Inflammatory macrophage treated with lipopolysaccharide for 1 hour (primary cell): Measurements from ENCODE around the gene DNAAF1.

Experiments
- DNase-seq, 2 donors: peaks; one replicate each; pipeline ENCODE4 v3.0.0-alpha.2; 2020 to 2022

The DNAAF1 gene

DNA sequence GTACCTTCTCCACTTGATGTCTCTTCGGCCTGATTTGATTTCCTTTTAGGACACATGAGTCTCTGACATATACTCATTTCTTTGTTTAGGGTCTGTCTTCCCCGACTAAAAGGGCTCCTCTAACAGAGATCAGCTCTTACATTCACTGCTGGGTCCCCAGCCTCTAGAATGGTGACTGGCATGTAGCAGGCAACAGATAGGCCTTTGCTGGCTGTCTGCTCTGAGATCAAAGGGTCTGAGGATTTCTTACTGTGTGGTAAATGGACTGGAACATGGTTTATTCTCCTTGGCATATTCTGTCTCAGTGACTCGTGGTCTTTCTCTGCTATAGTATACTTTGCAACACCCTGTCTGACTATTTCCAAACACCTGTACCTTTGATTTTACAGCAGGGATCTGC, 16.7 kb downstream of the DNAAF1 start:
- DNase-seq, result no peak

DNA sequence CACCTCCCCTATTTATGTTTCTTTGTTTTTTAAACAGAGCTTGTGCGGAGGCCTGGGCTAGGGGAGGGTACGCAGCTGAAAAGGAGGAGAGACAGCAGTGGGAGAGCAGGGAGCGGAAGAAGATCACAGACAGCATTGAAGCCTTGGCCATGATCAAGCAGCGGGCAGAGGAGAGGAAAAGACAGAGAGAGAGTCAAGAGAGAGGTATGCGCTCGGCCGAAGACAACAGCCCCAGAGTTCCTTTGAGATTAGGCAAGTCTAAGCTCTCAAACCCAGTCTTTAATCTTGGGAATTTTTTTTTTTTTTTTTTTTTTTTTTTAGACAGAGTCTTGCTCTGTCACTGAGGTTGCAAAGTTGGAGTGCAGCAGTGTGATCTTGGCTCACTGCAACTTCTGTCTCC, 20.6 kb downstream of the DNAAF1 start:
- DNase-seq, result no peak

DNA sequence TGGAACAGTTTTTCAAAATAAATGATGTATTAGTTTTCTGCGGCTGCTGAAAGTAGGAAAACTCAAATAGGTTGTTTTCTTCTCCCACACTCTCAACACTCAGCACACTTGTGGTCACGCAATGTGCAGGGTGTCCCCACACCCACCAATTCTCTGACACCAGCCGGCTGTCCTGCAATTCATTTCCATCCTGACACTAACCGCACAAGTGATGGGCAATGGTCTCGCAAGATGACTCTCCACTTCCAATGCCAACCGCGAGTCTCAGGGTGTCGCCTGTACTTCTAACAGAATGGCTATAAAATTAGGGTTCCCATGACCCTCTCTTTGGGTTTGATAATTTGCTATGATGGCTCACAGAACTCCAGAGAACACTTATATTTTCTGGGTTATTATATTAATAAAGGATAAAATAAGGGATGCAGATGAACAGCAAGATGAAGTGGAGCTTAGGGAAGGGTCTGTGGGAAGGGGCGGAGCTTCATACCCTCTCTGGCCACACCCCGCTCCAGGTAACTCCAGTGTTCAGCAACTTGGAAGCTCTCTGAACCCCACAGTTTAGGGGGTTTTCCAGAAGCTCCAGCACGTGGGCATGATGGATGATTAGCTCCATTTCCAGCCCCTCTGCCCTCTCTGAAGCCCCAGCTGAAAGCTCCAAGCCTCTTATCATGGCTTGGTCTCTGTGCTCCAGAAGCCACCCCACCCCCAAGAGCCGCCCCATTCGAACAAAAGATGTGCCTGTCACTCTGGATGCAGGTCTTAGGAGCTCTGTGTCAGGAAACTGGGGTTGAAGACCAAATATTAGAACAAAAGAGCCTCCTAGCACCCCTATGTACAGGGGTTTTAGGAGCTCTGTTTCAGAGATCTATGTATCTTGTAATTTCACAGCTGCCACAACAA, 21.9 kb downstream of the DNAAF1 start:
- no peak for DNase-seq

DNA sequence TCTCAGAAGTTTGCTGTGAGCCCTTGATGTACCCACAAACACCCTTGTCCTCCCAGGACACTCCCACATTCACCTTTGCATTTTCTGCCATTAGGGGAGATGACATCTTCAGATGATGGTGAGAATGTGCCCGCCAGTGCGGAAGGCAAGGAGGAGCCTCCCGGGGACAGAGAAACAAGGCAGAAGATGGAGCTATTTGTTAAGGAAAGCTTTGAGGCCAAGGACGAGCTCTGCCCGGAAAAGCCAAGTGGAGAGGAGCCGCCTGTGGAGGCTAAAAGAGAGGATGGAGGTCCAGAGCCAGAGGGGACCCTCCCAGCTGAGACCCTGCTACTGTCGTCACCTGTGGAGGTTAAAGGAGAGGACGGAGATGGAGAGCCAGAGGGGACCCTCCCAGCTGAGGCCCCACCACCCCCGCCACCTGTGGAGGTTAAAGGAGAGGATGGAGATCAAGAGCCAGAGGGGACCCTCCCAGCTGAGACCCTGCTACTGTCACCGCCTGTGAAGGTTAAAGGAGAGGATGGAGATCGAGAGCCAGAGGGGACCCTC, 24.7 kb downstream of the DNAAF1 start:
- no peak for DNase-seq

DNA sequence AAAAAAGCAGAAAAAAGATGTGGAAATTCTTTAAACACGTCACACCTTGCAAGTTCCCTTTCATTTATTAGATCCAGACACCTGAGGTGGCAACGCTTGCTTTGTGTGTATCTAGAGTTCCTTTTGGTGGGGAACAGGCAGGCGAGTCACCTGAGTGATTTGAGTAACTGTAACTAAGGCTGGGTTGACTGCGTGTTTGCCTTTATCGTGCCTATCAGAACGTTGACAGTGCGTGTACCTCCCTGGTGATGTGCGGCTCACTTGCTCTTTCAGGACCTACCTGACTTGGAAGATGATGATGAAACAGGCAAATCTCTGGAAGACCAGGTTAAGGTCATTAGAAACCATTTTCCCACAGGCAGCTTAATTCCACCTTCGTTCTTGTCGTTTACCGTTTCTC, 29.3 kb downstream of the DNAAF1 start:
- DNase-seq, result no peak

DNA sequence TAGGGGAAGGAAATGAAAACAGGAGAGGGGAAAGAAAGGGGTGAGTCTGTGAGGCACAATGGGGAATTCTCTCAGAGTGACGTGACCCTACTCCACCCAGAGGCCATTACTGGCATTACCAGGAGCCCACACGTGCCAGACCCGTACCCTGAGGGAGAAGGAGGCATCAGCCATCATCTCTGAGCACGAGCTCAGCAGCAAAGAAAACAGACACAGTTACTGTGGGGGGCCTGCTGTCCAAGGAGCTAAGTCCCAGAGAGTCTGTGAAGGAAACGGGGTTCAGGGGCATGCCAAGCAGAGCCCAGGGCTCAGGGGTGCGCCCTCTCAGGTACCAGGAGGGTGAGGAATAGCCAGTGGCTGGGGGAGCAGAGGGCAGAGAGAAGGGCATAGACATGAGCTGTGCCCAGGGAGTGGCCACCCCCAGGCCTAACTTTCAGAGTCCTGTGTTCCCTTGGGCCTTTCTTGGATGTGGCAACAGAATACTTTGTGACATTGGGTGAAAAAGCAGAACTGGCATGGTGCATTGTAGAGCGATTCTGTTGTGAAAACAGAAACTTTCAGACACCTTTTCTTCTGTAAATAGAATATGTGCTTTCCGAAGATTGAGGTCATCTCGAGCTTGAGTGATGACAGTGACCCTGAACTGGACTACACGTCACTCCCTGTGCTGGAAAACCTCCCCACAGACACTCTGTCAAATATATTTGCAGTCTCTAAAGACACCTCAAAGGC, 30.4 kb downstream of the DNAAF1 start:
- DNase-seq, result peak; percentile 95 to 99

DNA sequence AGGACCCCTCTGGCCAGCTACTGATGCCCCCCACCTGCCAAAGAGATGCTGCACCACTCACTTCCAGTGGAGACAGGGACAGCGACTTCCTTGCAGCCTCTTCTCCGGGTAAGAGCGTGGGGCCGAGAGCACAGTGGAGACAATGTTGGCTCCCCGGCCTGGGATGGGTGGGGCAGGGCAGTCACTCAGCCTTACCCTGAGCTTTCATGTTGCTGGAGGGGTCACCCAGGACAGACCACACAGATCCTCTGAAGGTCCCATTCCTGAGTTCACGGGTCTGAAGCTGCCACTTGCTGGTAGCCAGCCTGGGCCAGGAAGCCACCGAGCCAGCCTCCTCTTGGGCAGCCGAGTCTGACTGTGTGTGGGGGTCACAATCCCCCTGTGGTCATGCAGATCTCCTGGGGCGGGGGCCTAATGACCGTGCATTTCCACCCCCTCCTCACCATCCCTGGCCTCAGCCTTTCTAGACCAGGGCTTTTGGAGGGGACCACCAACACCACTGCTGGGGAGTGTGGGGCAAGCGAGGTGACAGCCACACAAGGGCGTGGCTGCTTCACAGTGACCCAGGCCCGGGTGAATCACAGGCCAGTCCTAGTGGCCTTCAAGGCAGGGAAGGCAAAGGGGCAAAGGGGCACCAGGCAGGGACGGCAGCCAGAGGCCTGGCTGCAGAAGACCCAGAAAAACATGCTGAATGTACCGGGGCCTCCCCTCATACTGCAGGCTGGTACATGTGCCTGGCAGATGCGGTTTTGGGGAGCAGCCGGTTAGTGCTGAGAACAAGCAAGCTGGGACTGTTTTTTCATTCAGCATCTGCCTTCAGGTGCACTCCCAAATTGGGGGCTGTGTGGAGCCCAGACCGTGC, 31.3 kb downstream of the DNAAF1 start:
- peak in 1 of 2 donors; percentile 24 for DNase-seq

DNA sequence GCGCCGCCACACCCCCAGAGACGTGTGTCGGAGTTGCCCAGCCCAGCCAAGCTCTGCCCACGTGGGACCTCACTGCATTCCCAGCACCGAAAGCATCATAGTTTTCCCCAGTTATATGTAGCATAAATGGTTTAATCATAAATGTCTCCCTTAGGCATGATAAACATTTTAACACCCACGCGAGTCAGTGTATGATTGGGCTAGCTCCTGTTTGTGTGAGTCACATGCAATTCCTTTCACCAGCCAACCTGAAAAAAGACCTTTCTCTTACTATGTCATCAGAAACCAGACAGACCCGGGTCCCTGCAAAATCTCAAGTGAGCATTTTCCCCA, 32.6 kb downstream of the DNAAF1 start:
- peak in 1 of 2 donors; percentile 18 for DNase-seq

DNA sequence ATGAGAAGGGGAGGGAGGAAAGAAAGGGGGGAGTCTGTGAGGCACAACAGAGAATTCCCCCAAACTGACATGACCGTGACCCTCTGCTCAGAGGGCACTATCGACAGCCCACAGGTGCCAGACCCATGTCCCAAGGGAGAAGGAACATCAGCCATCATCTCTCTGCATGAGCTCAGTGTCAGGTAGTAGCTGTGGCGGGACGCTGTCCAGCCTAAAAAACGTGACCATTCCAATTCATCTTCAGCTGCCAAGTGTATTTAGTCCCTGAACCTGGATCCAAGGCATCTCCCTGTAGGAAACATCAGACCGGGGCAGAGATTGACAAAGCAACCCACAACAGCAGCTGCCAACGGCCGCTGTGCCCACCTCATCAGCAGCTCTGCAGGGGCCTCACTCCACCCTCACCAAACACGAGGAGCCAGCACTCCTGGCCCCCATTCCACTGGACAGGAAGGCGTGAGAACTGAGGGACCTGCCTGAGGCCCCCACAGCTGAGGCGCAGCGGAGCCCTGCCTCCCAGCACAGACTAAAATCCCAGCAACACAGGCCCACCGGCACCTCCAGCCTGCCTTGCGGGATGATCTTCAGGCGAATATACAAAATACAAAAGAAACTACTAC, 33.1 kb downstream of the DNAAF1 start:
- DNase-seq, result no peak

DNA sequence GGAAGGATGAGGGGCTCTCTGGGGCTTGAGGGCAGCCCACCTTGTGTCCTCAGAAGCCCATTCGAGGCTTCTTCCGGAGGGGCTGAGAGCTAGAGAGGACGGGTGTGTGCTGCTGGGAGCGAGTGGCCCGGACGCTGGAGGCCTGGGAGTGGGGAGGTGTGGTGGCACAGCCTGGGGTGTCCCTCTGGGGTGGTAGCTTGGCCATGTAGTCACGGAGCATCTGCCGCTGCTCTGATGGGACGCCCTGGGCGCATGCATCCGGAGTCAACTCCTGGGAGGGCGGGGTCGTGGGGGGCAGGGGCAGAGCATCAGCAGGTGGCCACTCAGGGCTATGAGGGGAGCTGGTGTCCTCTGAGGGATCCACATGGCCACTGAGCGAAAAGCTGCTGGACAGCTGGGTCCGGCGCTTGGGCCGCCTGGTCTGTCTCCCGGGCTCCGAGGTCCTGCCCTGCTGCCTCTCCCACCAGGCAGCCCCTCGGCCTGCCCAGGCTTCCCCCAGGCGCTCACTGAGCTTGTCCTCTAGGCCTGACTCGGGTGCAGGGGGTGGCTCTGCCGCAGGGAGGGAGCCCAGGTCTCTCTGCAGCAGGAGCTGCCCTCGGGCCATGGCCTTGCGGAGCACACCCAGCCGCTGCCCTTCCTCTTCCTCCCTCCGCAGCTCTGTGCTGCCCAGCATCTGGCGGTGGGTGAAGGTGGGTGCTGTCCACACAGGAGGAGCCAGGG, 33.9 kb downstream of the DNAAF1 start:
- no peak for DNase-seq

DNA sequence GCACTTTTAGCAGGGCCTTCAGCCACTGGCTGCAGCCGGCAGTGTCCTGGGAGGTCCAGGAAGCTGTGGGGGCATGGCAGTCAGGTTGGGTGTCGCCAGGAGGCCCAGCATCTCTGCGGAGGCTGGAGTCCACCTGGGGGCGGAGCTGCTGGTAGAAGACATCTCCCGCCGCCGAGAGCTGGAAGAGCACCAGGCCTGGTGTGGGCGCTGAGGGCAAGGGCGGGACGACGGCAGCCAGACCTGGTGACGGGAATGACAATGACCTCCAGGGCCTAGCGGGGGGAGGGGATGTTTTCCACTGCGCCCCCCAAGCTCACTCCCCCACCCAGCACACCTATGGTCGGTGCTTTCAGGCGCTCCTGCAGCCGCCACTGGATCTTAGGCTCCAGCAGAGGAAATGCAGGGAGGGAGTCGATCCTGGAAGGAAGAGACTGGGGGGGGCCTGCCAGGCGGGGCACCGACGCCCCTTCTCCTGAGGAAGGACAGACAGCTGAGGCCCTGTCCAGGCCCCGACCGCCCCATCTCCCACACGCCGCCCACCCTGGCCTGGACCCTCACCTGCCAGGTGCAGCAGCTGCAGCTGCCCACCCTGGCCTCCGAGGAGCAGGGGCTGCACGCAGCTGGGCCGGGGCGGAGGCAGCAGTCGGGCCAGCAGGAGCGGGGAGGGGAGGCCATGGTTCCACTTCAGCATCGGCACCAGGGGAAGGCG, 34.7 kb downstream of the DNAAF1 start:
- DNase-seq, result no peak

DNA sequence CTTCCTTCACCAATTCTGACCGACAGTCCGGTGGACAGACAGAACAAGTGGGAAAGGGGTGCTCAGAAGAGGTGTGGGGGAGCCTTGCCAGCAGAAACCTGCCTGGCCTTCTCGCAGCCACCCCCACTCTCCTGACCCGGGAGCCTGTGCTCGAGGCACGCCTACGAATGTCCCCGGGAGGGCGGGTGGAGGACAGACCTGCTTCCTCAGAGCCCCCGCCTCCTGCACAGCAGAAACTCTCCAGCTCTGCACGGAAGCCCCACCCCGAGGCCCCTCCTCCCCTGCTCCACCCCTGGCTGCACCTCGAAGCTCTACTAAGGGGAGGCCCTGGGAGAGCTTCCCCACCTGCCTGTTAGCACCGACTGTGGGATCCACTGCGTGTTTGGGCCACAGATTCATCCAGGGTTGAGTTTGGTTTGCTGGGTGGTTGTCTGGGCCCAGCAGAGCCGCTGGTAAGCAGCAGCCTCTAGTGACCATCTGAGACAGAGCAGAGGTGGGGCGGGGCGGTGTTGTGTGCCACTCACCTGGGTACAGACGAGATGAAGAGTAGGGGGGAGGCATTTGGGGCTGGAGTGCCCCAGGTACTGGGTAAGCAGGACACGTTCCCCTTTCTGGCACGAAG, 35.5 kb downstream of the DNAAF1 start:
- DNase-seq, result peak in 1 of 2 donors; percentile 25

DNA sequence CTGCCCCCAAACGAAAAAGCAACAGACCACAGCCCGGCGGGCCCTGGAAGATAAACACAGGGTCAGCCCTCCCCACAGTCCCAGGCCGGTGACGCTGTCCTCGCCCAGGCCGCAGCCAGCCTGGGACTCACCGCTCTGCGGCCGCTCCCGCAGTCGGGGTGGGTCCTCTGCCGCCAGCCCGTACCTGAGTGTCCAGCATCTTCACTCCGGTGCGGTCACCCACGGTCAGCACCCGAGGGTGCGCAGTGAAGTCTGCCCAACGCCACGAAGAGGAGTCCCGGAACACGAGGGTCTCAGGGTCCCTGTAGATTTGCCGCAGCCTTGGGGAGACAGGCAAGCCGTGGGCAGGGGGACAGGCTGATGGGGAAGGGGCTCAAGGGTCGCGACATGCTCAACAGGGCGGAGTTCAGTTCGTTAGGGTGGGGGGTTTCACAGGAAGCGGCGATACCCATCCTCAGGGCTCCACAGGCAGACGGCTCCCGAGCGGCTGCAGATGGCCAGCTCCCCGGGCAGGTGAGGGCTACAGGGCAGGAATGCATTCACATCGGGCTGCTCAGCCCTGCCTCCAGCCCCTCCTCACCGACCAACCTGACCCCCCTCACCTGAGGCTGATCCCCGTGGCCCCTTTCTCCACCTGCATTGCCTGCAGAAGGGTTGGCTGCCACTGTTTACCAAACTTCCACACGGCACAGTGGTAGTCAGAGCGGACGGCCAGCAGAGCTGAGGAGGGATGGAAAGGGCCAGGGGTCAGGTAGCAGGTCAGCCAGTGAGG, 36.2 kb downstream of the DNAAF1 start:
- DNase-seq, result peak in 1 of 2 donors; percentile 25

DNA sequence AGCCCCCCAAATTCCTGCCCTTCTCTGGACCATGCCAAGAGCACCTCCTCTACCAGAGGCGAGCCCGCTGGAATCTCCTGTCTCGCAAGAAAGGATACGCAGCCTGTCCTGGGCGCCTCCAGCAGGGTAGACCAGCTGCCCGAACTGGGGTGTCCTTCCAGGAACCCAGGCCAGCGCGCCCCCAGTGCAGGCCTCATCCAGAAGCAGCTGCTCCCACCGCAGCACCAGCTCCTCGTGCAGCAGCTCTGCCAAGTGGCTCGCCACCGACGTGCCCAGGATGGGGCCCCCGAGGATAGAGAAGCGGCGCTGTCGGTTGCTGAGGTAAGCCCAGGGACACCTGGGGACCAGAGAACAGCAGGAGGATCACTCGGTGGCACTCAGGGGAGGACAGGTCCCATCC, 37.0 kb downstream of the DNAAF1 start:
- no peak for DNase-seq

DNA sequence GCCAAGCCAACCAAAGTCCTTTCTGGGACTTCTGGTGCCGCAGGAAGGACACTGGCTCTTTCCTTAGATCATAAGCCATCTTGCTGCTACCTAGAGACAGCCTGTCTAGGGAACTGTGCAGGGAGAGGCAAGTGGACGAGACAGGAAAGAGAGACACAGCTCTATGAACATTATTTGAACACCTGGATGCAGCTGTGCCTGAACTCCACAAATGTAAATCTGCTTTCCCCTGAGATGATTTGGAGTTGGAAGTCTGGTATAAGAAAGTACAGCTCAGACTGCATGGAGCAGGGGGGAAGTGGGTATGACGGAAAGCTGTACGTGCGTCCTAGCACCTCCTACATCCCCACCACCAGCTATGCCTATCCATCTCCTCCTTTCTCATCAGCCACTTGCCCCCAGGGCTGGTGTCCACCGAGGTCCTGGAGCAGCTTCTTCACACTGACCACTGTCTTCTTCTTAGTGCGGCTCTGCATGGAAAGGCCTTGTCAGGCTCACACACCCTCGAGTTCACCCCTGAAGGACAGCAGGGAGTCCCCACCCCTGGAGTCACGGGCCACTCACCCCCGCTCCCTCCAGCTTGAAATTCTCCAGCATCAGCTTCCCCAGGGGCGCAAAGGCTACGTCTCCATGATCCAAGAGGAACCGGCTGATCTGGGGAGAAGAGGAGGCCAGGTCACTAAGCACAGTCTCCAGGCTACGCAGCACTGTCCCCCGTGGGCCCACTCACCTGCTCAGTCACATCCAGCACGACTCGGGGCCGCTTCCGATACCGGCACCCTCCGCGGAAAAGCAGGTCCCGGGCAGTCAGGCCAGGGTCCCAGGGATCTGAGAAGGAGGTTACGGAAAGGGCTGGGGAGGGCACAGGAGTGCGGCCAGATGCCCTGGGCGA, 37.8 kb downstream of the DNAAF1 start:
- no peak for DNase-seq

DNA sequence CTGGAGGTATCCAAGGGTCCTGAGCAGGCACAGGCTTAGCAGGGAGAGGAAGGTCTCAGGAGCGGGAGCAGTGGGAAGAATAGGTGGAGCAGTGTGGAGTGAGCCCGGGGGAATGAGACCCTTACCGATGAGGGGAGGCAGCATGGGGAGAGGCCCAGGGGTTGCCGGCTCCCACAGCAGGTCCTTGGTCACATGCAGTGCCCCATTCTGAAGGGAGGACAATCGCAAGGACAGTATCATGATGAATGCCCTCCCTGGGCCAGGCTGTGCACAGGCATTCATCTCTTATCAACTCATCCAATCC, 38.4 kb downstream of the DNAAF1 start:
- DNase-seq, result no peak

DNA sequence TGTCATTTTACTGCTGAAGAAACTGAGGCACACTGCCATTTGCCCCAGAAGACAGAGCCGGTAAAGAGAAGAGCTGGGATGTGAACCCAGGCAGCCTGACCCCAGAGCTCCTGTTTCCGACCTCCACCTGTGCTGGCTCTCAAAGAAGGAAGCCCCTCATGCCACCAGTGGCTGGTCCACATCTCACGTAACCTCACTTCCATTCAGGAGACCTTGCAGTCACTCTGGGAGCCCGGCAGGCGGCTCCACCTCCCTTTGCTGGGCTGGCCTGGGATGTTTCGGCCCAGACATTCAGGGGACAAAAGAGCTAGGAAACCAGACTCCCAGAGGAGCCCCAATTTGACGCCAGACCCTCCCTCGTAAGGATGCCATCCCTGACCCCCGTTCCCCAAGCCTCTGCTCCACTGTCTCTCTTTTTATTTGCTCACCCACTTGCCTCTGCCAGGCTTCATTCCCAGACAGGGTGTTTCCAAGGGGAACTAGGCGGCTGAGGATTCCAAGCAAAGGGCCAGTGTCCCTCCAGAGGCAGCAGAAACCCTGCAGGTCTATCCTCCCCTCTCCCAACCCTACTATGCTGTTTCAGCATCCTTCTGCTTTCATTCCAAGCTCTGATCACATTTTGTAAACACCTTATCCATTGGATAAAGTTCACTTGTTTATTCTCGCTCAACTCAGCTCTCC, 38.9 kb downstream of the DNAAF1 start:
- DNase-seq, result no peak

DNA sequence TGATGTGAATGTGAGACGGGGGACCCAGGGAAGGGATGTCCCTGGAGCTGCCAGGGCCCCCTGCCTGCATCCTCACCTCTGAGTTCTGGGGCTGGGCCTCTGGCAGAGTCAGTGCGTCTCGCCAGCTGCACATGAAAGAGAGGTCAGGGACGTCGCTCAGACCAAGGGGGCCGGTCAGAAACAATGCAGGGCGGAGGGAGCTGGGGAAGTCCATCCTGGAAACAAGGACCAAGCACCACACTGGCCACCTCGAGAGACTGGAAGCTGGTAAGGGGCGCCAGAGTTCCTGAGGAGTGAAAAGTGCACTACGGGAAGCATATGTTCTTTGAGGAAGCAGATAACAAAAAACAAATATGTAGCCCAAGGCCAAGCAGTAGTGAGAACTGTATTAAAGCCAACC, 39.7 kb downstream of the DNAAF1 start:
- no peak for DNase-seq
